ENCODE data around the gene CORIN. TPM values are rescaled to one million over a fixed set of nuclear protein-coding genes. Genes with fewer than 3 reads are reported as not detected.

CORIN gene
- total and polyA plus RNA-seq, 2 experiments from 2014 or later = not detected

GRCh38 chr4:47631161-47631560, 206.7 kb downstream of the CORIN start:
- no peak overlapping the region for H2AFZ ChIP-seq
- no peak overlapping the region for H3K27ac ChIP-seq (ENCODE audit: low read depth)
- H3K79me2 ChIP-seq (replicated peaks; ENCODE audit: insufficient read depth) = no peaks in the 10 kb centered on the region
- no peak overlapping the region for H3K4me3 Mint-ChIP-seq
- no peaks in the 10 kb centered on the region for H3K4me1 Mint-ChIP-seq
- H3K4me2 ChIP-seq = no peak overlapping the region
- H3K36me3 Mint-ChIP-seq (ENCODE audit: low read depth) = no peaks in the 10 kb centered on the region
- H3K27me3 Mint-ChIP-seq (ENCODE audit: insufficient read depth, low read depth, poor library complexity) = peaks cover 3% of the 10 kb centered on the region
- no peaks in the 10 kb centered on the region for H3K27me3 ChIP-seq (ENCODE audit: insufficient read depth)
- H3K27ac Mint-ChIP-seq = no peak overlapping the region
- H3K9me2 ChIP-seq (ENCODE audit: insufficient read depth) = no peaks in the 10 kb centered on the region
- TF ChIP-seq NANOG (IDR thresholded peaks at IDR 0.05; ENCODE audit: borderline replicate concordance) = no peak
- TF ChIP-seq, protein P1, sequence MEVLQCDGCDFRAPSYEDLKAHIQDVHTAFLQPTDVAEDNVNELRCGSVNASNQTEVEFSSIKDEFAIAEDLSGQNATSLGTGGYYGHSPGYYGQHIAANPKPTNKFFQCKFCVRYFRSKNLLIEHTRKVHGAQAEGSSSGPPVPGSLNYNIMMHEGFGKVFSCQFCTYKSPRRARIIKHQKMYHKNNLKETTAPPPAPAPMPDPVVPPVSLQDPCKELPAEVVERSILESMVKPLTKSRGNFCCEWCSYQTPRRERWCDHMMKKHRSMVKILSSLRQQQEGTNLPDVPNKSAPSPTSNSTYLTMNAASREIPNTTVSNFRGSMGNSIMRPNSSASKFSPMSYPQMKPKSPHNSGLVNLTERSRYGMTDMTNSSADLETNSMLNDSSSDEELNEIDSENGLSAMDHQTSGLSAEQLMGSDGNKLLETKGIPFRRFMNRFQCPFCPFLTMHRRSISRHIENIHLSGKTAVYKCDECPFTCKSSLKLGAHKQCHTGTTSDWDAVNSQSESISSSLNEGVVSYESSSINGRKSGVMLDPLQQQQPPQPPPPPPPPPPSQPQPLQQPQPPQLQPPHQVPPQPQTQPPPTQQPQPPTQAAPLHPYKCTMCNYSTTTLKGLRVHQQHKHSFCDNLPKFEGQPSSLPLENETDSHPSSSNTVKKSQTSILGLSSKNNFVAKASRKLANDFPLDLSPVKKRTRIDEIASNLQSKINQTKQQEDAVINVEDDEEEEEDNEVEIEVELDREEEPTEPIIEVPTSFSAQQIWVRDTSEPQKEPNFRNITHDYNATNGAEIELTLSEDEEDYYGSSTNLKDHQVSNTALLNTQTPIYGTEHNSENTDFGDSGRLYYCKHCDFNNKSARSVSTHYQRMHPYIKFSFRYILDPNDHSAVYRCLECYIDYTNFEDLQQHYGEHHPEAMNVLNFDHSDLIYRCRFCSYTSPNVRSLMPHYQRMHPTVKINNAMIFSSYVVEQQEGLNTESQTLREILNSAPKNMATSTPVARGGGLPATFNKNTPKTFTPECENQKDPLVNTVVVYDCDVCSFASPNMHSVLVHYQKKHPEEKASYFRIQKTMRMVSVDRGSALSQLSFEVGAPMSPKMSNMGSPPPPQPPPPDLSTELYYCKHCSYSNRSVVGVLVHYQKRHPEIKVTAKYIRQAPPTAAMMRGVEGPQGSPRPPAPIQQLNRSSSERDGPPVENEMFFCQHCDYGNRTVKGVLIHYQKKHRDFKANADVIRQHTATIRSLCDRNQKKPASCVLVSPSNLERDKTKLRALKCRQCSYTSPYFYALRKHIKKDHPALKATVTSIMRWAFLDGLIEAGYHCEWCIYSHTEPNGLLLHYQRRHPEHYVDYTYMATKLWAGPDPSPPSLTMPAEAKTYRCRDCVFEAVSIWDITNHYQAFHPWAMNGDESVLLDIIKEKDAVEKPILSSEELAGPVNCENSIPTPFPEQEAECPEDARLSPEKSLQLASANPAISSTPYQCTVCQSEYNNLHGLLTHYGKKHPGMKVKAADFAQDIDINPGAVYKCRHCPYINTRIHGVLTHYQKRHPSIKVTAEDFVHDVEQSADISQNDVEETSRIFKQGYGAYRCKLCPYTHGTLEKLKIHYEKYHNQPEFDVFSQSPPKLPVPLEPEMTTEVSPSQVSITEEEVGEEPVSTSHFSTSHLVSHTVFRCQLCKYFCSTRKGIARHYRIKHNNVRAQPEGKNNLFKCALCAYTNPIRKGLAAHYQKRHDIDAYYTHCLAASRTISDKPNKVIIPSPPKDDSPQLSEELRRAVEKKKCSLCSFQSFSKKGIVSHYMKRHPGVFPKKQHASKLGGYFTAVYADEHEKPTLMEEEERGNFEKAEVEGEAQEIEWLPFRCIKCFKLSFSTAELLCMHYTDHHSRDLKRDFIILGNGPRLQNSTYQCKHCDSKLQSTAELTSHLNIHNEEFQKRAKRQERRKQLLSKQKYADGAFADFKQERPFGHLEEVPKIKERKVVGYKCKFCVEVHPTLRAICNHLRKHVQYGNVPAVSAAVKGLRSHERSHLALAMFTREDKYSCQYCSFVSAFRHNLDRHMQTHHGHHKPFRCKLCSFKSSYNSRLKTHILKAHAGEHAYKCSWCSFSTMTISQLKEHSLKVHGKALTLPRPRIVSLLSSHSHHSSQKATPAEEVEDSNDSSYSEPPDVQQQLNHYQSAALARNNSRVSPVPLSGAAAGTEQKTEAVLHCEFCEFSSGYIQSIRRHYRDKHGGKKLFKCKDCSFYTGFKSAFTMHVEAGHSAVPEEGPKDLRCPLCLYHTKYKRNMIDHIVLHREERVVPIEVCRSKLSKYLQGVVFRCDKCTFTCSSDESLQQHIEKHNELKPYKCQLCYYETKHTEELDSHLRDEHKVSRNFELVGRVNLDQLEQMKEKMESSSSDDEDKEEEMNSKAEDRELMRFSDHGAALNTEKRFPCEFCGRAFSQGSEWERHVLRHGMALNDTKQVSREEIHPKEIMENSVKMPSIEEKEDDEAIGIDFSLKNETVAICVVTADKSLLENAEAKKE (CRISPR knock-in tag; IDR thresholded peaks at IDR 0.05) = no peak
- TF ChIP-seq EZH2 (IDR thresholded peaks at IDR 0.05; ENCODE audit: low read depth, unreplicated experiment) = no peak
- no peak for TF ChIP-seq ZNF331 (CRISPR knock-in tag; IDR thresholded peaks at IDR 0.05; ENCODE audit: low read depth)
- TF ChIP-seq JUNB (IDR thresholded peaks at IDR 0.05; ENCODE audit: unreplicated experiment) = no peak
- TF ChIP-seq POLR2AphosphoS5 (IDR thresholded peaks at IDR 0.05; ENCODE audit: low read depth) = no peak
- TF ChIP-seq STAT1 (IDR thresholded peaks at IDR 0.05; ENCODE audit: unreplicated experiment) = no peak
- TF ChIP-seq, protein P2, sequence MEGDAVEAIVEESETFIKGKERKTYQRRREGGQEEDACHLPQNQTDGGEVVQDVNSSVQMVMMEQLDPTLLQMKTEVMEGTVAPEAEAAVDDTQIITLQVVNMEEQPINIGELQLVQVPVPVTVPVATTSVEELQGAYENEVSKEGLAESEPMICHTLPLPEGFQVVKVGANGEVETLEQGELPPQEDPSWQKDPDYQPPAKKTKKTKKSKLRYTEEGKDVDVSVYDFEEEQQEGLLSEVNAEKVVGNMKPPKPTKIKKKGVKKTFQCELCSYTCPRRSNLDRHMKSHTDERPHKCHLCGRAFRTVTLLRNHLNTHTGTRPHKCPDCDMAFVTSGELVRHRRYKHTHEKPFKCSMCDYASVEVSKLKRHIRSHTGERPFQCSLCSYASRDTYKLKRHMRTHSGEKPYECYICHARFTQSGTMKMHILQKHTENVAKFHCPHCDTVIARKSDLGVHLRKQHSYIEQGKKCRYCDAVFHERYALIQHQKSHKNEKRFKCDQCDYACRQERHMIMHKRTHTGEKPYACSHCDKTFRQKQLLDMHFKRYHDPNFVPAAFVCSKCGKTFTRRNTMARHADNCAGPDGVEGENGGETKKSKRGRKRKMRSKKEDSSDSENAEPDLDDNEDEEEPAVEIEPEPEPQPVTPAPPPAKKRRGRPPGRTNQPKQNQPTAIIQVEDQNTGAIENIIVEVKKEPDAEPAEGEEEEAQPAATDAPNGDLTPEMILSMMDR (conservative IDR thresholded peaks at IDR 0.05; ENCODE audit: low read depth in 2 of 2) = no peak
- TF ChIP-seq, protein P3, sequence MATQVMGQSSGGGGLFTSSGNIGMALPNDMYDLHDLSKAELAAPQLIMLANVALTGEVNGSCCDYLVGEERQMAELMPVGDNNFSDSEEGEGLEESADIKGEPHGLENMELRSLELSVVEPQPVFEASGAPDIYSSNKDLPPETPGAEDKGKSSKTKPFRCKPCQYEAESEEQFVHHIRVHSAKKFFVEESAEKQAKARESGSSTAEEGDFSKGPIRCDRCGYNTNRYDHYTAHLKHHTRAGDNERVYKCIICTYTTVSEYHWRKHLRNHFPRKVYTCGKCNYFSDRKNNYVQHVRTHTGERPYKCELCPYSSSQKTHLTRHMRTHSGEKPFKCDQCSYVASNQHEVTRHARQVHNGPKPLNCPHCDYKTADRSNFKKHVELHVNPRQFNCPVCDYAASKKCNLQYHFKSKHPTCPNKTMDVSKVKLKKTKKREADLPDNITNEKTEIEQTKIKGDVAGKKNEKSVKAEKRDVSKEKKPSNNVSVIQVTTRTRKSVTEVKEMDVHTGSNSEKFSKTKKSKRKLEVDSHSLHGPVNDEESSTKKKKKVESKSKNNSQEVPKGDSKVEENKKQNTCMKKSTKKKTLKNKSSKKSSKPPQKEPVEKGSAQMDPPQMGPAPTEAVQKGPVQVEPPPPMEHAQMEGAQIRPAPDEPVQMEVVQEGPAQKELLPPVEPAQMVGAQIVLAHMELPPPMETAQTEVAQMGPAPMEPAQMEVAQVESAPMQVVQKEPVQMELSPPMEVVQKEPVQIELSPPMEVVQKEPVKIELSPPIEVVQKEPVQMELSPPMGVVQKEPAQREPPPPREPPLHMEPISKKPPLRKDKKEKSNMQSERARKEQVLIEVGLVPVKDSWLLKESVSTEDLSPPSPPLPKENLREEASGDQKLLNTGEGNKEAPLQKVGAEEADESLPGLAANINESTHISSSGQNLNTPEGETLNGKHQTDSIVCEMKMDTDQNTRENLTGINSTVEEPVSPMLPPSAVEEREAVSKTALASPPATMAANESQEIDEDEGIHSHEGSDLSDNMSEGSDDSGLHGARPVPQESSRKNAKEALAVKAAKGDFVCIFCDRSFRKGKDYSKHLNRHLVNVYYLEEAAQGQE (IDR thresholded peaks at IDR 0.05; ENCODE audit: unreplicated experiment) = no peak
- no peak for TF ChIP-seq ETS1 (IDR thresholded peaks at IDR 0.05)
- no peak for TF ChIP-seq ZNF114 (CRISPR knock-in tag; IDR thresholded peaks at IDR 0.05)
- no peak for TF ChIP-seq EZH2phosphoT487 (IDR thresholded peaks at IDR 0.05; ENCODE audit: unreplicated experiment)
- TF ChIP-seq CREB1 (CRISPR knock-in tag; IDR thresholded peaks at IDR 0.05; ENCODE audit: low read depth) = no peak
- no peaks in the 10 kb centered on the region for H3K36me3 ChIP-seq (ENCODE audit: insufficient read depth)
- no peak overlapping the region for H3K4me3 ChIP-seq
- H3K9me3 Mint-ChIP-seq = peaks cover 3% of the 10 kb centered on the region
- H4K20me1 ChIP-seq (replicated peaks; ENCODE audit: insufficient read depth) = no peaks in the 10 kb centered on the region
- H3F3A ChIP-seq (replicated peaks; ENCODE audit: low read depth) = no peaks in the 10 kb centered on the region
- no peaks in the 10 kb centered on the region for H3K4me1 ChIP-seq (ENCODE audit: insufficient read depth)
- ATAC-seq (no peak), DNase-seq (ENCODE audit: low spot score) (no peak)

All from GM23338 (cell line).